Stimulated activated CD4-positive, alpha-beta T cell treated with anti-CD3 and anti-CD28 coated beads, Interleukin-4, amount 100 ng/mL, for 48 hours (primary cell): ENCODE results near the gene MYCBP2.

Experiments
- DNase-seq, 2 donors: peaks; one replicate each; pipeline ENCODE4 v3.0.0-alpha.2; 2020; ENCODE audit warnings: low read depth in 2 of 2

The MYCBP2 gene

DNA sequence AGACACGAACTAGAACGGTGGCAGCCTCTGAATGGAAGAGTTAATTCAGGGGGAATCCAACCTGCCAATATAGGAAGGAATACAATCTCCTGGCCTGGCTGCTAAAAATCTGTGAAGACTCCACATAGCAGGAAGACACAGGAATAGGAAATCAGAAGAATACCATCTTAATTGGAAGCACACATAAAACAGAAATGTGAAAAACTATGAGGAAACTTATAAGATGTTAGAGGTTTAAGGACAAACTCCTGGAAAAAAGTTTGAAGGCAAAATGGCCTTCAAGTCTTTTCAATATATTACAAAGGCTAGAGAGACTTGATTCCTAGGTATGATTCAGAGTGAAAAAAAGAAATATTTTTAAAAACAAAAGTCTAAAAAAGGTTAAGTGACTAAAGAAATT is 221.8 kb downstream of the MYCBP2 start:
- DNase-seq, result no peak

DNA sequence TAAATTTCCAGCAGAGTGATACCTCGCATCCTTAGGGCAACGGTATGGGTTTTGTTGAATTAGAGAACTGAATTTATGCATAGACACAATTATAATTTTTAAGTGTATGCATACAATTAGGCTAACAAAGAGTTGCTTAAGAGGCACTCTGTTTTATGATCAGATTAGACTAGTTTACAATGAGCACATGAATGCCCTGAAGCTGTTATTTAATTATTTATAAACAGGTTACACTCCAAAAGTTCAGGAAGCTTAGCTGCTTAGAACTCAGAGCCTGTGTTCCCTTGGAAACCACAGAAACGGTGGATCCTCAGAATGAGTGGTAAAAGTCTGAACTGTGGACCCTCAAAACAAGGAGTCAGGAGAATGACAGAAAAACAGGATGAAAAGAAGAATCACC is 227.5 kb downstream of the MYCBP2 start:
- DNase-seq, result no peak

DNA sequence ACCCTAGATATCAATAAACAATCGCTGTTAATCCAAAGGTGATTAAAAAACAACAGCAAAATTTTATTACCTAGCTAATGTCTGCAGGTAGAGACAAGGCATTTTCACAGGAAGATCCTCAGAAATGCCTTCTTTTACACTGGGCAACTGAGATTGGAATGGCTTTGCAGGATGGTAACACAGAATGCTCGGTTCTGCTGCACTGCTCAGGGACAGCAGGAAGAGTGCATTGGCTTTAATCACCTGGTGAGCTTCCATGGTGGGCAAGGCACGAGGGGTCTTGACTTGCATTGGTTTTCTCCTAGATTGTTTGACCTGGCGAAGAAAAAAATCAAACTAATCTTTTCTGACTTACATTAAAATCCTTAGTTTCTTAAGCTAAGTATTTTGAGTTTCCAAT is 231.6 kb downstream of the MYCBP2 start:
- DNase-seq, result no peak

DNA sequence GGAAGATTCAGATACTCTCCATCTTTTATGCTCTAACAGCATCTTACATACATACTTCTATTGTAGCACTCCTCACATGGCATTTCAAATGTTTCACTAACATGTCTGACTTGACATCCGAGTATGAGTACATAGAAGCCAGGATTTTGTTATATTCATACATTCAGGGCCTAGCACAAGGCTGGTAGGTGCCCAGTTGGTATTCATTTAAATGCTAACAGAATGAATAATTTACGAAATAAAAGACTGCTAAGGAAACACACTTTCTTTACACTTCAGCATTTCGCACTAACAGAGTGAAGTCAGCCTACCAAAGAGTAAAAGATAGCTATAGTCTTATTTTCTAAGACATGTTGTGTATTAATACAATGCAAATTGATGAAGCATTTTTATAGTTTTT is 232.1 kb downstream of the MYCBP2 start:
- DNase-seq, result no peak

DNA sequence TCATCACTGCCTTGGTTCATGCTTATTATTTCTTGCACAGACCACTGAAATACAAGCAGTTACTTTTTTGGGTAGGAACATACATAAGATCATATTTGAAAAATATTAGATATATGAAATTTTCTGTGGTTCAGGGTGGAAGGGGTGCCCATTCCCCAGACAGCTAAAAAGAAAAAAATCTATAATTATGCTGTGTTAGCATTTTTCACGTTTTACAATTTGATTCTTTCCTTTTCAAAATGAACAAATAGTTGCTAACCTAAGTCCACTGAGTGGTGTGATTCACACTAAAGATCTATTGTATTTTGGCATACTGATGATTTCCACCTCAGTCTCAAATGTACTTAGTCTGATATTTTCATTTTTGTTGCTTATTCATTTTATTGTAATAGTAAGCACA is 233.2 kb downstream of the MYCBP2 start:
- DNase-seq, result no peak

DNA sequence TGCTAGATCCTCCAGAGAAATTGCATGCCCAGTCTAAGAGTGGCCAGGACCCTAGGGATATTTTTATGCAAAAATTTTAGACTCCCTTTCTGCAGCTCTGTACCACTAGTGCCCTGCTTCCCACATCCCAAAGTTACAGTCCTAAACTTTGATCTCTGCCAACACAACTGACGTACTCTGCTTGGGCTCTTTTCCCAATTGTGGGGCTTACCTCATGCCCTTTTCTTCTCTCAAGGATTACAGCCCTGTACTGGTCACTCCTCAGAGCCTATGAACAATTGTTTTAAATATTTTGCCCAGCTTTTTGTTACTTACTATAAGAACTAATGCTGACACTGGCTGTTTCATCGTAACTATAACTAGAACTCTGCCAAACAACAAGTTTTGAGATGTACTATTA is 242.1 kb downstream of the MYCBP2 start:
- no peak for DNase-seq

DNA sequence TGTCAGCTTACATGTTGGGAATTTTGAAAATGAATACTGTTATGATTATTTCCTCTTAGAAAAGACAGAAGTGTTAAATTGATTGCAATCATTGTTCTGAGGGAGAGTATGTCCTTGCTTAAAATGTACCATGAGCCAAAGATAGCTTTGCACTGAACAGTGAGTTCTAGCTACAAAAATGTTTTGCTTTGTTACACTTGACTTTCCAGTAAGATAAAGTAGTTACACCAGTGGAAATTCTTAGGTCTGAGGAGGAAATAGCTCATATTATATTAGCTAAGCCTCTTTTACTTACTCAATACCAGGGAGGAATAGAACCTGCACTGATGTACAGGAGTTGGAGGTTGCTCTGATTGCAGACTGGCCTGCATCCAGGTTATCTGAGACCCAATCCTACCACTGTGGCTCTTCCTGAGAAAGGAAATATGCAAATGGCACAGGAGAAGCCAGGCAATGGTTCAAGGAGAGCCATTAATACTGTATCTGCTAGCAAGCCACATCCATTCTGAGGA is 246.9 kb downstream of the MYCBP2 start:
- DNase-seq, result no peak

DNA sequence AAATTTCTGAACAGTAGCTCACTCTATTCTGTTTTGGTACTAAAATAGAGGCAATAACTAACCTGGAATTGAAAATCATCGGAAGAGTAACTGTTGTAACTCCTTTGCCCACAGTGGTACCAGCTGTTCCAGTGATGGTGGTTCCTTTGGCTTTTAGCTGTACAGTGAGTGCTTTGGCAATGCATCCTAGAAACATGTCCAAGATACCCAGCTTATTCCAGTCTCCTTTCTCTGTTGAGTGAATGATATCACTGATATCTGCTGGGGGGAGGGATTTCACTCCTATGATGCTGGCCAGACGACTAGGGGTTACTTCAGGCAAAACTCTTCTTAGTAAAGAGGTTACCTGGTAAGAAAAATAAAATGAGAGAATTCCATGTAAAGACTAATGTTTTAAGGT is 259.4 kb downstream of the MYCBP2 start:
- DNase-seq, result no peak

DNA sequence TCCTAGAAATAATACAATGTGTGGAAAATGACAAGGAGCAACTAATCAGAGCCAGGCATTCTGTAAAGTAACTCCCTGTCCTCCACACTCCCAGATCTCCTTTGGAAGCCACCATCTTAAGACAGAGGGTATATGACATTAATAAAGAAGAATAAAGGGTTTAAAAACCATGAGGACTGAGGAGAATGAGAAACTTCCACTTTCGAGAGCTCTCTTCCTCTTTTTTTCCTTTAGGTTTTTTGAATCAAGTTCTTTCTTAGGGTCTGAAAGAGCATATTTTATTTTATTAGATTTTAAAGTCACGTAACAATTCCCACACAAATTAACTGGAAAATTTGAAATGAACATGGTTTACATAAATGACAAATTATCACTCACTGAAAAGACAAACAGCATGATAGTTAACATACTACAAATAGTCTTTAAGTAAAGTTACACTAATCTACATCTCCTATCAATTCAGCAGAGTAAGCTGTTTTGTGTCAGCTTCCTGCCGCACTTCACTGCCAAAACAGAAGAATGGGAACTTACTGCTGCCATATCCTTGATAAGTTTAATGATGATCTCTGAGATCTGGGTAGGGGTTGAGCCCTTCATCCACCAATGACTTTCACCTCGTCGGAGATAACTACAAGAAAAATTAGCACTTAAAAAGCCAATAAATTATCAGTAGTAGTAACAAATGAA is 261.3 kb downstream of the MYCBP2 start:
- DNase-seq, result no peak

DNA sequence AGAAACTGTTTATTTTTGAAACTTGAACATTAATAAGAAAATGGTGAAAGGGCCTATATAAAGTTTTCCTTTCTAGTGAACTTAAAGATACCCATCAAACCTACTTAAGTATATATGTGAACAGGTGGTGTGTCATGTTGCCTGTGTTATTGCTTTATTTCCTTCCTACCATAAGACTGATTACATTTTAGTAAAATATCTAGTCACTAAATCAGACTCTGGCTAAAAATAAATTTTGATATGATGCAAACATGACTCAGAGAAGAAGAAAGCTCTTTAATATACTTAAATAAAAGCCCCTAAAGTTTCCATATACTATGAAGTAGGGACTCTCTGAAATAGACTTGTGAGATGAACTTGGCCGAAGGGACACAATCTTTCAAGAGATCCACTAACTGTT is 264.8 kb downstream of the MYCBP2 start:
- no peak for DNase-seq

DNA sequence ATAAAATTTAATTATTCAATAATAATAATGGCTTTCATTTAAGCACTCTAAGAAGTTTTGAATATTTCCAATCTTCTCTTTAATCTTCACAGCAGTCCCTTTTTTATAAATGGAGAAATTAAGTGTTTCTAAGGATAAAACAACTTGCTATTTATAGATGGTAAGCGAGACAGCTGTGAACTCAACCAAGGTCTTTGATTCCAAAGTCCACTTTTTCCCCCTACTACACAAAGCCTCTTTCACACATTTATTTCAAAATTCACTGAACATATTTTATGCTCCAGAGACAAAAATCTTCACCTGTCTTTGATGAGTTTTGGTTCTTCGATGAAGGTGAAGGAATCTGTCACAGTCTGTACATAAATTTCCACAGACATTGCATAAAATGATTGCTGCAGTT is 265.5 kb downstream of the MYCBP2 start:
- no peak for DNase-seq

DNA sequence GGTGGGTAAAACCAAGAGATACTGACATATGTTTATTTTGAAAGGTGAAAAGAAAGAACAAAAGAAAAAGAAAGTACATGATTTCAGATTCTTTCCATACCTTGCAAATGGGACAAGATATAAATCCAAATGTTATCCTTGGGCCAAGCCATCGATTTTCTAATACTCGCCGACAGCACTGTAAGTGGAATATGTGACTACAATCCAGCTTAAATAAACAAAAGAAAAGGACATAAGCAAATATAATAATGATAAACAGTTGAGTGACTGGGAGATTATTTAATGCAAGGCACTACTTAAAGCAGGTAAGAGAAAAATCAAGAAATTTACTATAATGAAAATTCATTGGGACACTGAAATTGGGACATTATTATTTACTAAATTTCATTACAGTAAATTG is 270.0 kb downstream of the MYCBP2 start:
- no peak for DNase-seq

DNA sequence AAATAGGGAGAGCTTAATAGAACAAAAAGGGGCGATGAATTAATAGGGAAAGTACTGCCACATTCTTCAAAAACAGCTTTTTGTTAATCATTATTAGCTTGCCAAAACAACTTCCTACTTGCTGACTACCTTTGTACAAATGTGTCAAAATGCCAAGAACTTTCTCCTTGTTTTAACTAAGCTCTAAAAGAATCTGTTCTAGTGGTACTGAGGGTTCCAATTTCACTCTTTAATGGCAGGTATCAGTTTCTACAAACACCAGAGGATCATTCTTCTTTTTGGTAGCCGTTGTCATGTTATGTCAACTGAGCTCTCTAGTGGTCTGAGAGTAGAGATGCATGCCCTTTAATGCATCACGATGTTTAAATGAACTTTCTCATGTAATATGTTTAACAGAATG is 270.5 kb downstream of the MYCBP2 start:
- DNase-seq, result no peak

DNA sequence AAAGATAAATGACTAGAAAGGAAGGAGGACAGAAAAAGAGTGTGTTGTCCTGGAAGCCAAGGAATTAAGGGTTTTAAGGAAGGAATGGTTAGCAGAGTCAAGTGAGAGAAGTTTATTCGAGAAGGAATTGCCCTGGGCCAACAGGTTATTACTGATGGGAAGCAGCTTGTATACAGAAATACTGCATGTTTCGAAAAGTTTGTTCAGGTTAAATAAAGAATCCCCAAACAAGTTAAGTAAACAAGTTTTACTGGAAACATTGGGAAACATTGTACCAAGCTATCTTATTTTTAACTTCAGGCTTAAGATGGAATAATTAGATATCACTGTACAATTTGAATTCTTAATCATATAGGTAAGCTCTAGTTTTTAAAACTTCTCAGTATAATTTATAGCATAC is 271.7 kb downstream of the MYCBP2 start:
- no peak for DNase-seq

DNA sequence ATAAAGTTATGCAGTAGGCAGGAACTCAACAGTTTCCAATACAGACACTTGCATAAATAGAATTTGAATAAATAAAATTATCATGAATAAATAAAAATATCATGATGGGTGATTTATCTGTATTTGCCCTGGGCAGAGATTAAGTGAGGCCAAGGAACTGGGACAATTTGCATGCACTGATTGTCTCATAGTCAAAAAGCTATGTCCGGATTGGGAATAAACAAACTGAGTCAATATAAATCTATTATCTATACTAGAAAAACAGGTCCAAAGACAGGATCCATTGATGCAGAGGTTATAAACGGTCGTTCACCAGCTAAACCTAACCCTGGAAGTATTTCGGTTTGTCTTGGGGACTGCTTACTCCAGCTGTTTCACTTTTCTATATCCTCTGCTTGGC is 273.7 kb downstream of the MYCBP2 start:
- no peak for DNase-seq

DNA sequence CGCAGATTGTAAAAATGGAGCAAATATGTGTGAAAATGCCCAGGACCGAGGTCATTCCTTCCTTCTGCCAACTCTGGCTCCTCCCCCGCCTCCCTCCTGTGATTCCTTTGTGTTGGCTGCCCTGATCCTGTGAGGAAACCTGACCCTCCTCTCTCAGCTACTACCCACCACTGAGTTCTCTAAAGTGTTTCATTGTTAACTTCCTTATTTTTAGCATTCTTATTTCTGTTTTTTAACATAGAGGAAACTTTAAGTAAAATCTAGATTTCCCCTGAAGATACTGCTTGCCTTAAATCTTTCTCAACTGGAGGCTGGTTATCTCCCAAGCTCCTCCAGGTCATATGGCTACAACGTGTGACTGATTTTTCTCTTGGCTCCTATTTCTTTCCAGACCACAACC is 278.2 kb downstream of the MYCBP2 start:
- DNase-seq, result no peak

DNA sequence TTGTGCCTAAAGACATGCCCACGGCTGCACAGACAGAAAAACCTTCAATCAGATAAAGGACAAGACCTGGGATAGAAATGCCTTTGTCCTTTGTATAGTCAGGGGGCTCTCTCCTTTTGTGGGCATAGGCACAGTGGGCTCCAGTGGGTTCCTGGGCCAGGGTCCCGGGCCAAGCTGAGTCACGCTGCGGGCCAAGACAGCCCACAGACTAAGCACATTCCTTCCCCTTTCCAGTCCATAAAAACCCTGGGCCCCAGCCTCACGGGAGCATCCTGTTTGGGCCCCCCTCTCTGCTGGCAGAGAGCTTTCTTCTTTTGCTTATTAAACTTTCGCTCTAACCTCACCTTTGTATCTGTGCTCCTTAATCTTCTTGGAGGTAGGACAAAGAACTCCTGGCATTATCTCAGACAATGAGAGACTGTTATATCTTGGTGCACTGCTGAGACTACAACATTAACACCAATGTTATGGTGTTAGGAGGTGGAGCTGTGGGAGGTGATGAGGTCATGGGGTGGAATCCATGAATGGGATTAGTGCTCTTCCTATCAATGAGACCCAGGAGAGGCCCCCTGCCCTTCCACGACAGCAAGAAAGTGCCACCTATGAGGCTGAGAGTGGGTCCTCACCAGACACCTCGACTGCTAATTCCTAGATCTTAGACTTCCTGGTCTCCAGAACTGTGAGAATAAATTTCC is 279.1 kb downstream of the MYCBP2 start:
- DNase-seq, result no peak

DNA sequence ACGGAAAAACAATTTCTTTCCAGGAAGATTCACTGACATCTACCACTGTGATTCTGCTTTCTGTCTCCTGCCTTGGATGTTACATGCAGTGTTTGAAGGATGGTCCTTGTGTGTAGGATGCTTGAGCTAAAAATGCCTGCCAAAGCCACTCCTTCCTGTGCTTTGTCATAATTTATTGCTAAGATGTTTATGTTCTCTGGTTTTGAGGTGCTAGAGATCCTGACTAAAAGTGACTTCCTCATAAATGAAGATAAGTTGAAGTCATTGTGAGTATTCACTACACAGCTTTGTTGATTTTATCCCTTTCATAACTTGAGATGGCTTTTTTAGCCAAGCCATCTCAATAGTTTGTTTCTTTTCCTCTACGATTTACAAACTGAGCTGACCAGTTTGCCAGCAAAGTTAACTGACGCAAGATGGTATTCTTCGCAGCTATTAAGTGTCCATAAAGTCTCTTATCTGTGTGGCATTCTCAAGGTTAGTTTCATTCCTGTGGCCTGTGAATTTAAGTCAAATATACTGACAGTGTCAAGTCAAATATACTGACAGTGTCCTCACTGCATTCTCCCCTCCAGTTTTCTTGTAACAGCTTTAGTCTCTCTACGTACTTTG is 284.2 kb downstream of the MYCBP2 start:
- no peak for DNase-seq

DNA sequence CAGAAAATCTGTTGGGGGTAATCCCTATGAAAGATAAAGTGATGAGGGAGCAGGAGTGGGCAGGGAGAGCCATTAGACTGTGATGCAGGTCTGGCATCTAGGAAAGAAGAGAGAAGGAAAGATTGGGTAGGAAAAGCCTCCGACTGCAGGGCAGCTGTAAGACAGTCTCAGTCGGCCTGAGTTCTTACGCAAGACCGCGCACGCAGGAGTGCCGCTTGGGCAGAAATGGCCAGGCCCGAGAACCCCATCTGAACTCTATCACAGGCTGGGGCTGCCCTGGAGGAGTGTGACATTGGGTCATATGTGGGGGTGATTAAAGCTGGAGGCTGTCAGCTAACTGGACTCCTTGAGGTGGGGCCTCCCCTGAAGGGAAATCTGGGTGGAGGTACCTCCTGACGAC is 286.1 kb downstream of the MYCBP2 start:
- no peak for DNase-seq

DNA sequence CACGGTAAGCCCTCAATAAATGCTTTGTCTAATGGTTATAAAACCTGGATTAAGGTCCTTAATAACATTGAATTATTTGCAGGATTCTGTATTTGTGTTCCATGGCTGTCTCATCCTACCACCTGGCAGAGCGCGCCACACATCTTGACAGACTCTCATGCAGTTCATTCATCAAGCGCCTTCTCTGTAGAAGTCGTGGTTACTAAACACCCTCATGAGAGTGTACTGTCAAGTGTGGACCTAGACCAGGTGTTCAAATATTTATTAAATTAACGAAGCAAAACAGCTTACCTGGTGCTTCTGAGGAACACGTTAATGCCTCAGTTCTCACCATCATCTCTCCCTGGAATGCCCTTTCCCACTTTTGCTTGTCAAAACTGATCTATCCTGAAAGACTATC is 286.8 kb downstream of the MYCBP2 start:
- no peak for DNase-seq

DNA sequence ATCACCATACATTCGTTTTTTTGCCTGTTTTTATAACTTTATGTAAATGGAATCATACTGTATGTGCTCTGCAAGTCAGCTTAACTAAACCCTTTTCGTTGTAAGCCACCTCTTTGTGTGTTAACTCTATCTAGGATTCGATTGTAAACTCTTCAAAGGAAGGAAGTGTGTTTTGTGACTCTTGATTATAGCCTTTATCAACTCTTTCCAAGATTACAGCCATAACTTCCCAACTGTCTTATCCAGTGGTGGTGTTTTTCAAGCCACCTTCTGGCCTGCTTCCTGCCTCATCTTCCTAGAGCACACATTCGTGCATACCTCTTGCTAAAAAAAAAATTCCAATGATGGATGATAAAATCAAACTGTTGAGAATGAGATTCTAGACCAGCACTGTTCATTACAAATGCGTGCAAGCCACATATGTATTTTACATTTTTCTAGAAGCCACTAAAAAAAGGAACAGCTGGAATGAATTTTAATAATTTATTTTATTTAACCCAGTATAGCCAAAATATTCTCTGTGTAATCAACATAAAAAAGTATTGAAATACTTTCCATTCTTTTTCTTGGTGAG is 287.9 kb downstream of the MYCBP2 start:
- DNase-seq, result no peak

DNA sequence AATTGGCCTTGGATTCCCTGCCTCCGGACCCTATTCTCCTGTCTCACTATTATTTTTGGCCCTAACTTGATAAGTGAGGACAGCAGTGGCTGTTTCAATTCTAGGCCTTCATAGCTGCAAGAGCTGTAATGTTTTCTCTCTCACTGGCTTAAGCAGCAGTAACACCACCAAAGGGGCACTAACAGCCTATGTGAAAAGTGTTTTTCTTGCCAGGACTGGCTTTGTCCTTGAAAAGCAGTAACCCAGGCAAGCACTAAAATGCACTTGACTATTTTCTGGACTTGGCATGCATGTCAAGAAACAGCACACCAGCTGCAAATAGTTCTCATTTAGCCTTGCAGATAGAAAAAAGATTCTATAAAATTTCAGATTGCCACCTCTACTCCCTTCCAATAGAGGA is 290.6 kb downstream of the MYCBP2 start:
- no peak for DNase-seq

DNA sequence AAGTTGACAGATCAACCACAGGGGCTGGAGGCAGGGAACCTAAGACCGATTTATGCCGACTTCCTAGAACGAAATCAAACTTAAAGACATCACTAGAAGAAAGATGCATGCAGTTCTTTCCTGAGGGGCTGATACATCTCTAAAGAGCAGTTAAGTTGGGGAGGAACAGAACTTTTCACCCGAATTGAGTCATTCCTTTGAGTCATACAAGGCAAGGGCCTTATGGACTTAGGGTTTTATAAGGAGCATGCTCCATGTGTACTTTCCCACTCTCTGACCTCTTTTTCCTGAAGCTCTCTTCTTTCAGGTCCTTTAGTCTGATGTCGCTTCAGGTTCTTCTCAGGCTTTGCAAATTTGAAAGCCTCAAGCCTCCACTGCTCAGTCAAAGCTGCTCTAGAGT is 292.0 kb downstream of the MYCBP2 start:
- no peak for DNase-seq
